HCEC 1CT (cell line): ENCODE measurements around the gene ANKRD55.
"Not testable (repeated sequence)": the region's sequence is repeated elsewhere in the genome, so short reads cannot be mapped to it uniquely, and the experiment has no call there.

Experiments used
- DNase-seq: peaks from one replicate; pipeline ENCODE4 v3.0.0-alpha.2; 2017

The ANKRD55 gene

DNA sequence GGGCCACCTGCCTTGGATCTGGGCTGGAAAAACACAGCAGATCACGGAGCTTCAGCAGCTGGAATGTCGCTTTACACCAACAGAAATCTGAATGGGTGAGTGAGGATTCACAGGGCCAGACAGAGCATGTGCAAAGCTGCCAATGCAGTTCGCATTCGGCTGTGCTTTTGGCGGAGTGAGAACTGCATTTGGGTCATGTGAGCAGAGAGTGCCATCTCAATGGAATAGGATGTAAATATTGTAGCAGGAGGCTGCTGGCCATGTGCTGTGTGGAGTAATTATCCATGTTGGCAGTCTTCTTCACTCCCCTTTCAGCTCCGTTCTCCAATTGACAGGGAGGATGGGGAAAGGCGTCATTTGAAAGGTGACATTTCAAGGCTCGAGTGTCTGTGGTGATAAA, at the start of gene ANKRD55:
Gene ANKRD55 (minus strand): TSS at position 101 of the 400 bp plus-strand sequence. CDS start 417 bp downstream, outside the sequence.
- no peak for DNase-seq

- no peak for DNase-seq
Measured at GRCh38 chr5:56282216-56282615, 49.1 kb upstream of the ANKRD55 start.

- DNase-seq: no peak
Measured at GRCh38 chr5:56281489-56282165, 48.5 kb upstream of the ANKRD55 start.

DNA sequence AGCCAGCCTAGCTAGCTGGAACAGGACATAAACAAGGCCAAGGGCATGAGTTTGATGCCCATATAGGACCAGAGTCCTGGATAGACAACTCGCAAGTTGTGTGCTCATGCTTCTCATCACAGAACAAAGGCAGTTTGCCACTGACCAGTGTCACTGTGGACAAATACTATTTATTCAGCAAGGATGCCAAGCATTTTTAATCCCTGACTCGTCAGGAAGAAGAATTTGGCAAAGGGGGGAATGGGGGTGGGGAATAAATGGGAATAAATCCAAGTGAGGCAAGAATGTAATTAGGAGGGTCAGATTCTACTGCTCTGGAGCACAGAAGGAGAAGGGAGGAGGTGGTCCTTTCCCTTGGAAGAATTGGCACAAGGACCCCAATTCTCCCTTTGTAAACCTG, 46.8 kb upstream of the ANKRD55 start:
- DNase-seq: peak; percentile 63

DNA sequence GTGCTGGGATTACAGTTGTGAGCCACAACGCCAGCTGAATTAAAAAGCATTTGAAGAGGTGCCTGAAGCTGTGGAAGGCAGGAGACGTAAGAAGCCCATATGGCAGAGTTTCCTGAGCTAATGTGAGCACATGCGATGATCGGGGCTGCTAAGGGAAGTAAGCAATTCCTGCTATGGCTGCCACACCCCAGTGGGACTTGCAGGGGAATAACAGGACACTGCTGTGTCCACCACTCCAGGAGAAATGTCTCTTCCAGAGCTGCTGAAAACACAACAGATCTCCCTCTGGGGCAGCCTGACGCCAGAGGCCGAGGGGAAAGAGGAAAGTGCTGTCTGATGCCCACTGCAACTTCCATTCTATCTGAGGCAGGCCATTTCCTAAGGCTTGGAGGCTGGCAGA, 46.2 kb upstream of the ANKRD55 start:
- no peak for DNase-seq

DNA sequence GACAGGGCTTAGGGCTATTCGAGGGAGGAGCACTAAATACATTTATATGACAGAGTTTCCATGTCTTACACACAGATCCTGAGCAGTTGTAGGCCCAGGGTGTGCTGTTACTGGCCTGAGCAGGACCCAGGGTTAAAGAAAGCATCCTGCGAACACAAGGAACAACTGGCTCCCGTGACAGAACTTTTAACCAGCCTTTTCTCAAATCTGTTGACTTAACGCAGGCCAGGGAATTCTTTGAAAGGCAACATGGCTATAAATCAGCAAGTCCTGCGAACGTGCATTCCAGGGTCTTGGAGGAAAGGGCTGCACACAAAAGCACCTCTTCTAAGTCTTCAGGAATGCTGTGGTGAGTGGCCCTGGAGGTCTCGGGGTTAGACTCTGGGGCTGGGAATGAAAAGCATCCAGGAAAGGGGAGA, 45.2 kb upstream of the ANKRD55 start:
- peak; percentile 73 for DNase-seq

DNA sequence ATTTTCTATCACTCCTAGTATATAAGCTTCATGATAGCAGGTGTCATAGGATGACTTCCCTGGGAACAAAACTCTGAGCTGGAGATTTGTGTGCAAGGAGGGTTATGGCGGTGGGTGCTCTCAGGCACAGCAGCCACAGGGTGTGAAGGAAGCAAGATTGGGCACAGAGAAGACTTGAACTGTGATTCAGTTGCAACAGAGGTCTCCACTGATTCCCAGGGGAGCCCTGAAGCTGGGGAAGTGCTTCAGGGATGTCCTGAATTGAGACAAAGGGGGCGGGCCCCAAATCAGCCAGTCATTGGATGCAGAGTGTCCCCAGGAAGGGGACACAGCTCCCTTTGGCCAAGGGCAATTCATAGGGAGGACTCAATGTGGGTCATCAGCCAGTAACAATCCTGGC, 44.4 kb upstream of the ANKRD55 start:
- DNase-seq: no peak

GRCh38 chr5:56273376-56273955, 40.3 kb upstream of the ANKRD55 start:
- DNase-seq: no peak

DNA sequence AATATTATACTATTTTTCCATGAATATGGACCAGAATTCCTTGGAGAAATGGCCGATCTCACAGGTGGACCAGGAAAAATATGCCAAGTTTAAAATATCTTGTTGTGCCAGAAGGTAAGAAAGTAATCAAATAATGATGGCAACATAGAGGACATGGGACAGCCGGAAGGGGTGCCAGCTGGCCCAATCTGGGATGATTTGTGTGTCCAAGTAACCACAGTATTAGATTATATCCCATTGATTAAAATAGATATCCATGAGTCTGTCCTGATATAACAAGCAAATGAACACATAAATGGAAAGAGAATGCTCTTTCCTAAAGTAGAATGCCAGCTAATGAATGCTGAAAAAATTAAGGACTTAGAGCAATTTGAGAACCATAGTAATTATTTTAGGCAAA, 39.6 kb upstream of the ANKRD55 start:
- DNase-seq: no peak

DNA sequence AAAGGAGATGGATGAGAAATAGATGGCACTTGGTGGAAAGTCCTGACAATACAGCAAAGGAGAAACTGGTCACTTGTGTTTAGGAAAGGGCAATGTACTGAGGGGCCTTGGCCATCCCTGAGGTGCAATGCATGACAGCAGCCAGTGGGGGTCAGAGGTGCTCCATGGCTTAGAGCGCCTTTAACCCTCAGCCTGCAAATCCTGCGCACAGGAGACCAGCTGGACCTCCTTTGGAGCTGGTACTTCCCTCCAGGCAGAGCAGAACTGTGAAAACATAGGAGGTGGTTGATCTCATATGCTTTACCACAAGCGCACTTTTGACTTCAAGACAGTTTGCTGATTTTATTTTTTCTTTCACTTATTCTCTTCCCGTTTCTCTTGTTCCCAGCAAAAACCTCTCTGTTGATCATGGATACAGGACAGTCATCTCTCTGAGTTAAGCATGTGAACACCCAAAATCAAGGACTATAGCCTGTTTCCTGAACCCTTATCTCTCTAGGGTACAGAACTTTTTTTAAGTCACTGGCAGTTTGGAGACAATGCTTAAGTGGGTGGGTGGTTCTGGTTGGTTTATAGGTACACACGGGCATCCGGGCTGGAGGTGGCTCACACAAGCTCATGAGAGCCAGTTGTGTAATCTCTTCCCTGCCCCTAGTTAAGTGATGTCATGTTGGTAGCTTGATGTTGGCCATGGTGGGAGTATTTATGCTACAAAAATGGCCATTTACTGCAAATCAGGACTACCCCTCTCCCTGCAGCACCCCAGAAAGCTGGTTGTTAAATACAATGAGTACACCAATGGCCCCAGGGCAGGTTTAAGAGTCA, 37.6 kb upstream of the ANKRD55 start:
- DNase-seq: peak; percentile 71

DNA sequence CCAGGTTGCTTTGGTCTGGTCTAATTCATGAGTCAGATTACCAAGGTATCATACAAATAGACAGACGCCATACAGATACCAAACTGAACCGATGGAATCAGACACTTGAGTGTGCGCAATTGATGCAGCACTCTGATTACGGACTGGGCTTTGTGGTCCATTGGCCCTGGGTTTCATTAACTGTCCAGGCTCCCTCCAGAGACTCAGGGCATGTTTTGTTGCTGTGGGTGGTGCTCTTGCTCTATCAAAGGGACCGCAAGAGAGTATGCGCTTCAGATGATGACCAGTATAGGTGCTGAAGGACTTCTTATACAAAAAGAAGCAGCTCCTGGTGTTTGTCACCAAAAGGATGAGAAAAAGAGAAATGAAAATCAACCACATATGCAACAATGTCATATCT, 36.9 kb upstream of the ANKRD55 start:
- DNase-seq: no peak

- DNase-seq: peak; percentile 55
Measured at GRCh38 chr5:56269216-56269927, 36.2 kb upstream of the ANKRD55 start.

- not testable (repeated sequence) for DNase-seq
Measured at GRCh38 chr5:56268707-56269106, 35.6 kb upstream of the ANKRD55 start.

DNA sequence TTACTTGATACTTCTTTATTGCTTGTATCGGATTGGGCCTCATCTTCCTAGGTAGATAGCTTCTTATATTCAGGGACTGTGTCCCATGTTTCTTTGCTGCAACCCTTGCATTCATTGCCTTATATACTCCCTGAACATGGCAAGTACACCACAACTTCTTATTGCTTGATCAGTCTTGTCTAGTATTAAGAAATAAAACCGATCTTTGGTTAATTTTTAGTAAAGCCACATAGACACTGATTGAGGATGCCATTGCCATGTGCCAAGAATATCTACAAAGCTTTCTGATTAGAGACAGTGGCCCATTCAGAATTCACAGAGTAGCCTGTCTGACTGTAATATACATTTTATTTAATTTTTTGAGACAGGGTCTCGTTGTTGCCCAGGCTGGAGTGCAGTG, 34.7 kb upstream of the ANKRD55 start:
- no peak for DNase-seq

DNA sequence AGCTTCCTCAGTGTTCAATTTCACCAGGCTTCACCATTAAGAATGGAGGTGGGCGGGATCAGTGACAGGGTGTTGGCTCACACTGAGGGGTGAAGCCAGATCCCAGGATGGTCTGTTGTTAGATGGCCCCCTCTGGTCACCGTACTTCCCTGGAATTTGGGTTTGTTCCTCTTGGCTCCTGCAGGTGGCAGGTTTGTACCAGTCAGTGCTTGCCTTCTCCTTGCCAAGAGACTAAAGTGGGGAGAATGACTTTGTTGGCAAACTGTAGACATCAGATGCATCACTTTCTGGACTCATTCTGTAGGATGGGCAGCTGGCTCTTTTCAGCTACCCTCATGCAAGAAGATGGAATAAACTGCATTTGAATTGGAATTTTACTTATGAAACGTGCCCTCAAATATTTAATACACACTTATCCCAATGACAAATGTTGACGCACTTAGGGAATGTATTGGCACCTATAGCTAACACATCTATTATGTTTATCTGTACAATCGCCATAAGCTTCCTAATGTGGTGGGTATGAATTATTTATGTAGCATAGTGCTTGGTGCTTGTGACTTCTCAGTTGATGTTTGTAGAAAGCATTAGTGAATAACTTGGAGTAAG, 31.4 kb upstream of the ANKRD55 start:
- DNase-seq: peak; percentile 77

DNA sequence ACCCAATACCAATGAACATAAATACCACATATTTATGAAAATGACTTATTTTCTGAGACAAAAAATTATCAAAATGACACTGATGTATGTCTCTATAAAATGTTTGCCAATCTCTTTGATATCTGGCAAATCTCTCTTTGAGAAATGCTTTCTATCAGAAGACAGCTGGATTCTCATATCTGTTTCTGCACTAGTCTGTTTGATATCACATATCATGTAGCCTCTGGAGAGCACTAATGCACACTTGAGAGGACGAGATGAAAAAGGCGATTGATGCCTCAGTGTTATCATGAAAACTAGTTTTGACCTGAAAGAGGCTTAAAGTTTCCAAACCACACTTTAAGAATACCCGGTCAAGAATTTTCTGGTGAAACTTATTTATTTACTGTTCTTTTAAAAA, 29.1 kb upstream of the ANKRD55 start:
- no peak for DNase-seq

- peak; percentile 95 for DNase-seq
Measured at GRCh38 chr5:56259002-56259511, 25.9 kb upstream of the ANKRD55 start.

GRCh38 chr5:56257763-56258529, 24.8 kb upstream of the ANKRD55 start:
- not testable (repeated sequence) for DNase-seq

GRCh38 chr5:56257010-56257409, 23.9 kb upstream of the ANKRD55 start:
- DNase-seq: no peak

GRCh38 chr5:56255502-56255901, 22.4 kb upstream of the ANKRD55 start:
- no peak for DNase-seq

- DNase-seq: no peak
Measured at GRCh38 chr5:56253924-56254323, 20.8 kb upstream of the ANKRD55 start.

- DNase-seq: no peak
Measured at GRCh38 chr5:56253126-56253525, 20.0 kb upstream of the ANKRD55 start.
